GM18519 (cell line): ENCODE results near the gene SDR42E1.
"Not testable (repeated sequence)": the region's sequence is repeated elsewhere in the genome, so short reads cannot be mapped to it uniquely, and the experiment has no call there.

ENCODE experiments used
- ATAC-seq: cut with Tn5 transposase; IDR thresholded peaks from one replicate; pipeline ENCODE4 v1.9.1; 2021; ENCODE audit warnings: mild to moderate bottlenecking, moderate library complexity; ENCODE audit not compliant: unreplicated experiment, low FRiP score

The SDR42E1 gene

DNA sequence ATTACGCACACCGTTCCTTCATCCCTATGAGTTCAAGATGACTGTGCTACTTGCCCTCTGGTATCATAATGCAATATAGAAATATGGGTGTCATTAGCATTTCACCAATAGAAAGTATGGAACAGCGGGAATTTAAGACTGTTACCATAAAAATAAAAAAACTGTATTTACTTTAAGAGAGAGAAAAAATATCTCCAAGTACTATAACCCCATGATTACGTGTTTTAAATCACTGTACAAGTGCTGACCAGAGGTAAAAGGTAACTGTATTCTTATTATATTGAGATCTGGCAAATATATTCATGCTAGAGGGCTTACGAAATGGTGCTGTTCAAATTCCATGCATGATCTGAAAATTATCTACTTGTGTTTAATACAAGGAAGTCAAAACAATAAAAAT is 5.2 kb downstream of the SDR42E1 start:
- no peak for ATAC-seq

DNA sequence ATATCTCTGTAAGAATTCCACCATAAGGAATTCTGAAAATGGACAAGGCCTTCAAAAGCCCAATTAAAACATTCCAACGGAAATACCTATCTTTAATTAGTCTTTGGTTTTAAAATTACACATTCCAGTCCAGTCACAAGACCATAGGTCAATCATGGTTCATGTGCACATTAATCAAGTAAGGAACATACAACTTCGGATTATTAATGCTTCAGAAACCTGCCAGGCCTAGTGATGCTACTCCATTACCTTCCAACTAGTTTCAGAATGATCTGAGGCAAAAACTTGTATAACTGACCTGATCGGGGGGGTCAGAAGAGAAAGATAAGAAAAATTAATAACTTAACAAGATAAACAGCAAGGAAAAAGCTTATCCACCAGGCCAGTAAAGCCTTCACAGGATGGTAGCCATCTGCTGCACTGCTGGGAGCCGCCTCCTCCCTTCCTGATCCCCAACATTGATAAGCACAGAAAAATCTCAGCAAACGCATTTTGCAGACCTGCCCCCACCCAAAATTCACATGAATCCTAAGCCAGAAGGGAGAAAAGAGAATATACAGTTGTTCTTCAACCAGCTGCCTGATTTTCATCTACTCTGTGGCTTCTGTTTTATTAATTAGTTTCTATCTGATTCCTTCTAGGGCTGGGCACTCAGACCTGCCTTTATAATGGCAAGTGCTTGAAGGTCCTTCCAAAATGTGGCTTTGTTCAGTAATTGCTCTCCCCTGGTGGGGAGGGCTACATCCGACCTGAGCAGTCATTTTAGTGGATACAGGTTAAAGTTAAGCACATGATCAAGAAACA is 6.0 kb downstream of the SDR42E1 start:
- ATAC-seq = no peak

DNA sequence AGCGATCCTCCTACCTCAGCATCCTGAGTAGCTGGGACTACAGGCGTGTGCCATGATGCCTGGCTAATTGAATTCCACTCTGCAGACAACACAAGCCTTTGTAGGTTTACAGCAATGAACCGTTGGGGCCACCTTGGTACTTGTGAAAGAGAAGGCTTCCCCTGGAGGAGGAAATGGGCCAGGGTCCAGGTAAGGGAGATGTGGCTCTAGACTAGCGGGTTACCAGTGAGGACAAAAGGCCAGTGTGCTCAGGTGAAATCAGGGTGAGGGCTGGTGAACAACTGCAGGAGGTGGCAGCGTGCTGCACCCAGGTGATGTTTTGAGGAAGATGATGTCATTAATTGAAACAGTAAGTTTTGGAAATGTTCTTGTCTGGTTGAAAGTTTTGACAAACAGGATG is 6.7 kb downstream of the SDR42E1 start:
- no peak for ATAC-seq

DNA sequence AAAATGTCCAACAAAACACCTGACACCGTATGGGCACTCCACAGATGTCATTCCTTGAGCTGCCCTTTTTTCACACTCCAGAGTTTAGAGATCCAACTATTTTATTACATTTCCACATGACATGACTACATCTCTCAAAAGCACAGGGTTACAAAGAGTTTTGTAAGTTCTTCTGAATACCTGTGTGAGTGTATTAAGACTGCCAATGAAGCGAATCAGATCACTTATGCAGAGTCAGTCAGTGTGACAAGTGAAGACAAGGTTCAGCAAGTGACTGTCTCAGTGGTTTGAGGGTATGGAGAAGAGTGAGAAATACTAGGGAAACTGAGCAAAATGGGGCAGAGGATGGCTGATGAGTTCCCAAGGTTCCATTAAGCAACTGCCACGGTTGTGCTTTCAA is 8.4 kb downstream of the SDR42E1 start:
- no peak for ATAC-seq

DNA sequence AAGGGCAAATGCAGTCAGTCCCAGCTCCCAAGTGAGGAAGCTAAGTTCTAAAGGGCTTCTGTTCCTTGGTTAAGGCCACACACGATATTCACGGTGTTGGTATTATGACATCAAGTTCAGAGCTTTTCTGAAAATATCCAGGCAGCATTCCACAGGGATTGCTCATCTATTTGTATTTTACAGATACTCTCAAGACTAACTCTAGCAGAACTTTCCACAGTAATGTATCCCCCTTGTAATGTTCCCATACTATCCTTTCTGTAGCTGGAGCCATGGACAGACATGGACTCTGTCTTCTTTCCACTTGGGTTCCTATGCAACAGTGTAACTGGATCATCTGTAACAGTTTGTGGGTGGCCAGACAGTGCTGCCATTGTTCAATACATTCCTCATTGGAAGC is 13.5 kb downstream of the SDR42E1 start:
- no peak for ATAC-seq

DNA sequence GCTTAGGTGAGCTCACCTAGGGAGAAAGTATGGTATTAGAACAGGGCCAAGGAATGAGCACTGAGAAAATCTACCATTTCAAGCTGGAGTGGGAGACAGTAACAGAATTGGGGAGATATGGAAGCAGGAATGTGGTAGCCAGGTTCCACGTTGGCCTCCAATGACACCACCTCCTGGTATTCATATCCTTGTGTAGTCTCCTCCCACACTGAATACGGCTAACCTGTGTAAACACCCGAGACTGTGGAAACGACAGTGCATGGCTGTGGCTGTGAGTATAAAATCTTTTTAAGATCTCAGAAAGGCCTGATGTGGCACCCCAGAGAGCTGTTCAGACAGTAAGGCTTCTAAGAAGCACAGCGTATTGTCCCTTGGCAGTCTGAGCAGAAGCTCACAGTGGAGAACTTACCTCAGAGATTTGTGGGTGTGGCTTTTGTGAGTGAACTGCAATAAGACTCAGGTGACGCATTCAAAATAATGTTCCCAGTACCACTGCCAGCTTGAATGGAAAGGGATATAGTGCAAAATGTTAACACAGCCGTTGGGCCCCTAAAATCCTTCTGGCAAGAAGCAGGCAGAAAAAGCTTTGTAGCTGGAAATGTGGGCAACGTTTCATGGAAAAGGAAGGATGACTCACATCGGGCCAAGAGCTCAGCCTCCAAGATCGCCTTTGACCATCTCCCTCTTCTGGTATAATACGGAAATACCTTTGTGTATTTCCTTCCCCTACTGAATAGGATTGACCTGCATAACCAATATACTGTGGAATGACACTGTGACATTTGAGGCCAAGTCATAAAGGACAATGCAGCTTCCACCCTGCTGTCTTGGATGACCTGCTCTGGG is 14.4 kb downstream of the SDR42E1 start:
- no peak for ATAC-seq

DNA sequence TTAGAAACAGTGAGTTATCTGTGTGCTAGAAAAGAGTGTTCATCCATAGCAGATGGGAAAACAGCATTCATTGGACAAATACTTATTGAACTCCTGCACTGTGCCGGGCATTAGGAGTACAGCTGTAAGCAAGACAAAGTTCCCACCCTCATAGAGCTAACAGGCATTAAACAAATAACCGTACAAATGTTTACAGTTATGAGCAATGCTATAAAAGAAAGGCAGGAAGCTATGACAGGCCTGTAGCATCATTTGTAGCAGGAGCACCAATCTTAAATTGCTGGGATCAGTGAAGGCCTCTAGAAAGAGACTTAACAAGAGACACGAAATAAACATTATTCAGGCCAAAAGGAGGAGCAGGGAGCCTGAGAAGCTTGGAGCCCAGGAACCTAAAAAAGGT is 15.6 kb downstream of the SDR42E1 start:
- no peak for ATAC-seq

DNA sequence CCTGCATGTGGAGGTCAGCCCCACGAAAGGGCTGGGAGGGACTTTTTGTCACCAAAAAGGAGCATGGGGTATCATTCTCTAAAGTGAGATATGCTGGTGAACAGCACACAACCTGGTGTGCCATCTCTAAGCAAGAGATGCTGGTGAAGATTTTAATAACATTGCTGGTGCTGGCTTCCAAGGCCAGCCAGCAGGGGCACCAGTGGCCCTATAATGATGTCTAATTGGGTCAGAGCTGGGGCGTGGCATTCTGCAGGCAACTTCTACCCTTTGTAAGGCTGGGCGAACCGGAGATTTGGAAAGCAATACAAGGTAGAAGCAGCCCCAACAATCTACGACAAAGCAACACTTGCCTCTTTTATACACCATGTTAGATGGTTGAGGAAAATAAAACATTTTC is 16.8 kb downstream of the SDR42E1 start:
- no peak for ATAC-seq

DNA sequence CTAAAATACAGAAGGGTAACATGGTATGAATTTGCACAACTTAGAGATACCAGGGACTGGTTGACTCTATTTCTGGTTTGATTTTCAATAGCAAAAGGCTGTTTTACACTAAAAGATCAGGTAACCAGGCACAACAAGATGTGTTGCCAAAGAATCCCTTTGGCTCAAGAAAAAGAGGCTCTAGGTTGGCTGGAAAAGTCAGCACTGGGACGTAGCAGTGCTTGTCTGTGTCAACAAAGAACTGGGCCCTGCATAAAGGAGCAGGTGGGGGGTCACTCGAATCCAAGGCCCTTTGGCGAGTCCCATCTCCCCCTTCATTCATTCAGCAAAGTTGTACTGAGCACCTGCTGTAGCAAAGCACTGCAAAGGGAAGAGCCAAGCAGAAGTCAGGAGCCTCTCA is 18.4 kb downstream of the SDR42E1 start:
- no peak for ATAC-seq

DNA sequence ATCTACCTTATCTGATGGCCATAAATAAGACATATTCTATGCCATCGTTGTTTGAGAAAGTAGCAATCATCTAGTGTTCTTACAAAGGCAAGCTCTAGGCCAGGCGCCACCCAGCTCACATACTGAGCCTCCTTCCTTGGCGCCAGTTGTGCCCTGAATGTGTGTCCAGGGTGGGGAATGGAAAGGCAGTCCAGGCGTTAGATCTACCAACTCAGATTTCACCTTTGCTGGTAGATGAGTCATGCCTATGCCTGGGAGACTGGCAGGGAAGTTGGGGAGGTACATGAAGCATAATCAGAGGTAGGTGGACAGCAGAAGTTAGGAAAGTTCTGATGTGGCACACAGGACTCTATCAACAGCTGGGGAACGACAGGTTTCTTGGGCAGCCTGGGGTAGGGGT is 23.6 kb downstream of the SDR42E1 start:
- no peak for ATAC-seq

DNA sequence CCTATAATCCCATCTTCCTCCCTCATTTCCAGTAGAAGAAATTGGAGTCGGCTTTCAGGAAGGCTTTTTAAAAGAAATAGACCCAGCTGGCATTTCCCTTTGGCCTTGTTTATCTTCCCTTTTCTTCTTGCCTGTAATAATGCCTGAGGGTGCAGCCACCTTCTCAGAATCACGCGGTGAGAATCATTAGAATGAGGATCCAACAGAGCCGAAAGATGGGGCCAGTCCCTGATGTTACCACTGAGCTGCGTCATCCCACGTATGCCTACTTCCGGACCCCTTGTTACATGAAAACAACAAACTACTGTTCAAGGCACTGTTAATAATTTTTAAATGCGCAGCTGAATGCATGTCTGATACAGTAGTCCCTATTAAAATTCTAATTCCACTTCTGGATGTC is 24.1 kb downstream of the SDR42E1 start:
- no peak for ATAC-seq

DNA sequence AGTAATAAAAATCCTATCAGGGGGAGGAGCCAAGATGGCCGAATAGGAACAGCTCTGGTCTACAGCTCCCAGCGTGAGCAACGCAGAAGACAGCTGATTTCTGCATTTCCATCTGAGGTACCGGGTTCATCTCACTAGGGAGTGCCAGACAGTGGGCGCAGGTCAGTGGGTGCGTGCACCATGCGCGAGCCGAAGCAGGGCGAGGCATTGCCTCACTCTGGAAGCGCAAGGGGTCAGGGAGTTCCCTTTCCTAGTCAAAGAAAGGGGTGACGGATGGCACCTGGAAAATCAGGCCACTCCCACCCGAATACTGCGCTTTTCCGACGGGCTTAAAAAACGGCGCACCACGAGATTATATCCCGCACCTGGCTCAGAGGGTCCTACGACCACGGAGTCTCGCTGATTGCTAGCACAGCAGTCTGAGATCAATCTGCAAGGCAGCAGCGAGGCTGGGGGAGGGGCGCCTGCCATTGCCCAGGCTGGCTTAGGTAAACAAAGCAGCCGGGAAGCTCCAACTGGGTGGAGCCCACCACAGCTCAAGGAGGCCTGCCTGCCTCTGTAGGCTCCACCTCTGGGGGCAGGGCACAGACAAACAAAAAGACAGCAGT is 33.8 kb downstream of the SDR42E1 start:
- ATAC-seq = not testable (repeated sequence)

DNA sequence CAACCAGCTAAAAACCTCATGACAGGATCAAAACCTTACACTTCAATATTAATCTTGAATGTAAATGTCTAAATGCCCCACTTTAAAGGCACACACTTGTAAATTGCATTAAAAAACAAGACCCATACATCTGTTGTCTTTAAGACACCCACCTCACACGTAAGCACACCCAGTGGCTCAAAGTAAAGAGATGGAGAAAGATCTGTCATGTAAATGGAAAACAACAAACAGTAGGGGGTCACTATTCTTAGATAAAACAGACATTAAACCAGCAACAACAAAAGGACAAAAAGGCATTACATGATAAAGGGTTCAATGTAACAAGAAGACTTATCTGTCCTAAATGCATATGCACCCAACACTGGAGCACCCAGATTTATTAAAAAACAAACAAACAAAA is 35.6 kb downstream of the SDR42E1 start:
- ATAC-seq = no peak

DNA sequence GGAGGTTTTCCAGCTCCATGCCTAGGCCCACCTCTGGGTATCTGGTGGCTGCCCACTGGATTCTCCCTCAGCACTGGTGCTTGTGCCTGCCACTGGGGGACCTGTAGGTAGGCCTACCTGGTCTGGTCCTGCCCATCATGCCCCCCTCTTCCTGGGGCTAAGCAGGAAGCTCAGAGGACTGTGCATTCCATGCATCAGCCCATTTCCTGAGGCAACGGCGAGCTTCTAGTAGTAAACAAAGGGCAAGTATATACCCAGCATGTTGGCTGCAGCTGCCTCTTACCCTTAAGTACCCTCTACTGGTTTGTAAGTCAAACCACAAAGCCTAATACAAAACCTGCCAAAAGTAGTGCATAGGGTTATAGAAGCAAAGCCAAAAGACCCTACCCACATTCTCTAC is 37.5 kb downstream of the SDR42E1 start:
- ATAC-seq = no peak

DNA sequence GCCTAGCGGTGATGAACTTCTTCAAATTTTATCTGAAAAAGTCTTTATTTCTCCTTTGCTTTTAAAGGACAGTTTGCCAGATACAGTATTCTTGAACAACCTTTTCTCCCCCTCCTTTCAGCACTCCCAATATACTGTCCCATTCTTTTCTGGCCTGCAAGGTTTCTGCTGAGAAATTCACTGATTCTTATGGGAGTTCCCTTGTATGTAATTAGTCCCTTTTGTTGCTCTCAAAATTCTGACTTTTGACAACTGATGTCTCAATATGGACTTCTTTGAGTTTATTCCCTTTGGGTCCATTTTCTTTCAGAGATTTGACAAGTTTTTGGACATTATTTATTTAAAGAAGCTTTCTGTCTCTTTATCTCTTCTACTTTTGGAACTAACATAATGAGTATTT is 39.4 kb downstream of the SDR42E1 start:
- ATAC-seq = no peak

DNA sequence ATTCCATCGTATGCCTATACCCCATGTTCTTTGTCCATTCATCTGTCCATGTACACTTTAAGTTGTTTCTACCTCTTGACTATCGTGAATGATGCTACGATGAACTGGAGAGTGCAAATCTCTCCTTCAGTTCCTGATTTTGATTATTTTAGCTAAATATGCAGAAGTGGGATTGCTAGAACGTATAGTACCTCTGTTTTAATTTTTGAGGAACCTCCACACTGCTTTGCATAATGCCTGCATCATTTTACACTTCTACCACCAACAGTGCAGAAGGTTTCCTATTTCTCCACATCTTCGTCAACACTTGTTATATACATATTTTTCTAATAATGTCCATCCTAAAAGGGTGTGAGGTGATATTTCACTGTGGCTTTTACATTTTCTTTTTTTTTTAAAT is 43.9 kb downstream of the SDR42E1 start:
- ATAC-seq = no peak

DNA sequence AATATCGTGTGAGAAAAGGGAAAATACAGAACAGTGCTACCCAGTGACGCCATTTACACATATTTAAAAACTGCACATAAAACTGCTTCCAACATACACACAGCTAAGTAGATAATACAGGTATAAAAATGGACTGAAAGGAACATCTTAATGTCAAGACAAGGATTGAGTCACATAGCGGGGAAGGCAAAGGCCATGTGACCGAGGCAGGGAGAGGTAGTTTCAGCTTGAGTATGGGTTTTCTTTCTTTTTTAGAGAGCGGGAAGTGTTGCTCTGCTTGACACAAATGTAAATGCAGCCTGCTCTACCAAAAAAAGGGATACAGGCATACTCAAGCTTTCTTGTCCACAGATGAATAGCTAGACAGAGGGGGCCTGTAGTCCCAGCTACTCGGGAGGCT is 46.5 kb downstream of the SDR42E1 start:
- no peak for ATAC-seq

DNA sequence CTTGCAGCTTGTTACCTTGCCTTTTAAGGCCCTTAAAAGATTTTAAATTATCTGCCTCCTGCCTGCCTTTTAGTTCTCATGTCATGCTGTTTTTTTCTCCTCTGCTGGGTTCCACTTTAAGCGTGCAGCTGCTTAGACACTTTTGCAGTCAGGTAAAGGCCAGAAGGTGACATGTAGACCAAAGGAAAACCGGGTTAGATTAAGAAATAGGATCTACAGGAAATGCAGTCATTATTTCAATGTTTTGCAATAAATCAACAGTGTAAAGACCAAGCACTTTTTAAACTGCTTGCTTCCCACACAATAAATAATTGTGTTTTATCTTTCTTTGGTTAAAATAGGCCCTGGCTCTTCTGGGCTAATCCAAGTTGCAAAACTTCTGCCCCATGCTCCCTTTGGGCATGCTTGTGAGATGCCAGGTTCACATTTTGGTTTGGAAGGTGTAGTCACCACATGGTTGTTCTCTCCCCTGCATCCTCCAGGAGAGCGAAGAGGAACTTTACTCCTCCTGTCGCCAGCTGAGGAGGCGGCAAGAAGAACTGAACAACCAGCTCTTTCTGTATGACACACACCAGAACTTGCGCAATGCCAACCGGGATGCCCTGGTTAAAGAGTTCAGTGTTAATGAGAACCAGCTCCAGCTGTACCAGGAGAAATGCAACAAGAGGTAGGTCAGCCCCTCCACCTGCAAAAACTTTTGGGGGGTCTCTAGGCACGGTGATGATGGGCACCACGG is 54.9 kb downstream of the SDR42E1 start:
- ATAC-seq = no peak

DNA sequence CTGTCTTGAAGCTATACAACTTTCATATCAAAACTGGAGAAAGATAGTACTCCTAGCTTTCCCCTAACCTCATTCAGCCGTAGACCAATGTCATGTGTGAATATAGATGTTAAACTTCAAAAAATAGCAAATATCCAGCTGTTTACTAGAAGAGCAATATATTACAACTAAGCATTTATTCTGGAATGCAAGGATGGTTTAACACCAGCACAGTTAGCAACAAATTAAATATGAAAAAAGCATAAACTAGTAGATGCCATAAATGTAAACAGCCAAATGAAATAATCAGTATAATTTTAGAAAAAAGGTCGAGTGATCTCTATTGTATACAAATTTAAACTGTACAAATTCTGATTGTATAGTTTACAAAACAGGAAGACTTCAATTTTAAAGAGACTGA is 59.7 kb downstream of the SDR42E1 start:
- no peak for ATAC-seq

DNA sequence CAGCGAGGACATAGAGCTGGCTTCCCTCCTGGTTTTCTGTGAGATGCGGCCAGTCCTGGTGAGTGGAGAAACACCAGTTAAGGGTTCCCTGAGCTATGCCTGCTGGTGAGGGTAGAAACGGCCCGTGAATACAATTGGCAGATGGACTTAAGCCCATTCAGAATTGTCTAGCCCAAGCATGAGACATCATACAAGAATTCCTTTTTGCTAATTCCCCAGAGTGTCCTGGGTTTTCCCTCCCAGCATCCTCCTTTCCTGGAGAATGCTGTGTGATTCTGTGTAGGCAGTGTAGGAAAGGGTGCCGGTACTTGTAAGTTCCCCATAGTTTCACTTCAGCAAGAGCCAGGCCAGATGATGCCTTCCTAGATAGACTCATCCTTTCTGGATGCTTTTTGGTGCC is 65.1 kb downstream of the SDR42E1 start:
- no peak for ATAC-seq

DNA sequence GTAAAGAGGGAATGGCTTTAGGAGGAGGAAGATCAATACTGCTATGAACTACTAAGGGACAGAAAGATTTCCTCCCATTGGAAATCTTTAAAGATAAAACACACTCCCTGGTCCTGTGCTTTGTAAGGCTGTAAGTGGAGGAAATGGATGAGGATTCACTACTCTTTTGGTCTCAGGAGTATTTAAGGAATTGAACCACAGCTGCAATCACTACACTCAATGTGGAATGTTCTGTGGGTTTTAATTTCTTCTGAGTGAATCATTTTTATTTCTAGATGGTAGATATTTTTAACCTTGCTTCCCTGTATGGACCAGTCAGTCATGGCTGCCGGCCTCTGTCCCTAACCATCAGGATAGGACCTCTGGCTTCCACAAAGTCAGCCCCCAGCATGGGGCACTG is 65.6 kb downstream of the SDR42E1 start:
- no peak for ATAC-seq
